T-helper 2 cell treated with Interferon-gamma antibody and Interleukin-4, amounts not matched to agents 5 μg/mL and 100 μg/mL, for 36 hours (primary cell): ENCODE data around the gene CFDP1.

ENCODE experiments used
- DNase-seq: peaks from one replicate; pipeline ENCODE4 v3.0.0; 2021; ENCODE audit warnings: low spot score
- H3K27ac Mint-ChIP-seq: one replicate; pipeline ENCODE4 v1.8.0; 2021; ENCODE audit warnings: mild to moderate bottlenecking, mixed read lengths
- H3K27me3 Mint-ChIP-seq: one replicate; pipeline ENCODE4 v1.8.0; 2021; ENCODE audit warnings: low read depth, mixed read lengths
- H3K36me3 Mint-ChIP-seq: one replicate; pipeline ENCODE4 v1.8.0; 2021; ENCODE audit warnings: low read depth, mixed read lengths
- H3K4me1 Mint-ChIP-seq: one replicate; pipeline ENCODE4 v1.8.0; 2021; ENCODE audit warnings: low read depth, mixed read lengths
- H3K4me3 Mint-ChIP-seq: one replicate; pipeline ENCODE4 v1.8.0; 2022; ENCODE audit warnings: mild to moderate bottlenecking, moderate library complexity, mixed read lengths
- H3K9me3 Mint-ChIP-seq: one replicate; pipeline ENCODE4 v1.8.0; 2021; ENCODE audit warnings: mixed read lengths

Gene CFDP1

DNA sequence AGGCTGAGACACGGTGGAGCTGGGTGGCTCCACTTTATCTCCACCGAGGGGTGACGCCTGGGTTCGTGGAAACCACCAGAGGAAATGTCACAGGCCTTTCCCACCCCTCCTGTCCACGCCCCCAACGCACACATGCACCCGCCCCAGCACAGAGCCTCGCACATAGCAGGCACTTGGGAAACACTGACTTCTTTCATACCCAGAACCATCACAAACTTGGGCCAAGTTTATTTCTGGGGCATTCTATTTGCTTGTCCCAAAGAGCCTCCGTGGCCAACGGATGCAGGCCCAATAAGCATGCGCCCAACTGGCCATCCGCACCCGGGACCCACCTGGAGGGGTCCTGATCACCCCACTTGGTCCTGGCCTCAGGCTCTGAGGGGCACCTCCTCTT, 185.2 kb downstream of the CFDP1 start:
- H3K36me3 Mint-ChIP-seq = no peaks in the 10 kb centered on the region
- no peaks in the 10 kb centered on the region for H3K4me1 Mint-ChIP-seq
- no peak overlapping the region for H3K4me3 Mint-ChIP-seq
- no peak for DNase-seq
- H3K27ac Mint-ChIP-seq = no peak overlapping the region
- H3K9me3 Mint-ChIP-seq = no peaks in the 10 kb centered on the region
- H3K27me3 Mint-ChIP-seq = peaks cover 48% of the 10 kb centered on the region

DNA sequence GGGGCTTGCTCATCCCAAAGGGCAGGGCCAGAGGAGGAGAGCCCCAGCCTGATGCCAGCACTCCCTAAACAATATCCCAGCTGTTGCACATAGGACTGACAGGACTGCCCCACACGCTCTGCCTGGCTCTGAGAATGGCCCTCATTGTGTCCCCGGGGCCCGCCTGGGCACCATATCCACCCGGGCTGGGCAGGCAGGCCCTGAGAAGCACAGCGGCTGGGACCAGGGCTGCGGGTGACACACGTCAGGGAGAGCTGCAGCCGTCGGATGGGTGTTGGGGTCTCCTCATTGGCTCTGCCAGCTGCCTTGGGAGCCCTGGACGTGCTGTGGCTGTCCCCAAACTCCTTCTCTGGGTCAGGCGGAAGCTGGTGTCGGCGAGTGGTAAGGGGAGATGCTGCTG, 186.1 kb downstream of the CFDP1 start:
- peaks cover 42% of the 10 kb centered on the region for H3K27me3 Mint-ChIP-seq
- H3K4me1 Mint-ChIP-seq = no peaks in the 10 kb centered on the region
- no peaks in the 10 kb centered on the region for H3K9me3 Mint-ChIP-seq
- H3K4me3 Mint-ChIP-seq = no peak overlapping the region
- no peak overlapping the region for H3K27ac Mint-ChIP-seq
- H3K36me3 Mint-ChIP-seq = no peaks in the 10 kb centered on the region
- DNase-seq = no peak

DNA sequence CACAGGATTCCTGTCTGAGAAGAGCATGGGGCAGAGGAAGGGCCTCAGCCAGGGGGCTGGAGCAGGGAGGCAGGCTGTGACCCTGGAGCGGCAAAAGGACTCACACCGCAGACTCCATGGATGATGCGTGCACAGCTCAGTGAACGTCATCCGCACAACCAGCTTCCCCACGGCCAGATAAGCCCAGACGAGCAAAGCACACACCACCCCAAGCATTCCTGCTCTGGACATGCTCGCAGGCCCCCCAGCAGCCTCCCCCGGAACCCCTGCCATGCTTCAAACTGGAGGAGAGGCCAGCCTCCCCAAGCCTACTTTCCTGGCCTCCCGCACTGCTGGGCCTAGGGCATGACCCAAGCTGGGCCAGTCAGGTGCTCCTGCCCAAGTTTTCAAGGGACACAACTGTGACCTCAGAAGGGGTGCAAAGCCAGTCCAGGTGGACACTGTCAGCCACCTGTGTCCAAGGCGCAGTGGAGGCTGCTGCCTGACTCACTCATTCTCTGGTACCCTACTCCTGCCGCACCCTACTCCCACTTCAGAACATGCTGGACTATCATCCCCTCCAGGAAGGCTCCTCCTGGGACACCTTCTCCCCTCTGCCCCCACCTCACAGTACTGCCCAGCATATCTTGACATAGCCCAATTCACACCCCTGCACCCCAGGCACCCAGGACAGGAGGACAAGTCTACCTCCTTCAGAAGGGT, 186.6 kb downstream of the CFDP1 start:
- no peak overlapping the region for H3K4me3 Mint-ChIP-seq
- H3K36me3 Mint-ChIP-seq = no peaks in the 10 kb centered on the region
- no peaks in the 10 kb centered on the region for H3K9me3 Mint-ChIP-seq
- H3K4me1 Mint-ChIP-seq = no peaks in the 10 kb centered on the region
- no peak for DNase-seq
- H3K27ac Mint-ChIP-seq = no peak overlapping the region
- peaks cover 36% of the 10 kb centered on the region for H3K27me3 Mint-ChIP-seq

DNA sequence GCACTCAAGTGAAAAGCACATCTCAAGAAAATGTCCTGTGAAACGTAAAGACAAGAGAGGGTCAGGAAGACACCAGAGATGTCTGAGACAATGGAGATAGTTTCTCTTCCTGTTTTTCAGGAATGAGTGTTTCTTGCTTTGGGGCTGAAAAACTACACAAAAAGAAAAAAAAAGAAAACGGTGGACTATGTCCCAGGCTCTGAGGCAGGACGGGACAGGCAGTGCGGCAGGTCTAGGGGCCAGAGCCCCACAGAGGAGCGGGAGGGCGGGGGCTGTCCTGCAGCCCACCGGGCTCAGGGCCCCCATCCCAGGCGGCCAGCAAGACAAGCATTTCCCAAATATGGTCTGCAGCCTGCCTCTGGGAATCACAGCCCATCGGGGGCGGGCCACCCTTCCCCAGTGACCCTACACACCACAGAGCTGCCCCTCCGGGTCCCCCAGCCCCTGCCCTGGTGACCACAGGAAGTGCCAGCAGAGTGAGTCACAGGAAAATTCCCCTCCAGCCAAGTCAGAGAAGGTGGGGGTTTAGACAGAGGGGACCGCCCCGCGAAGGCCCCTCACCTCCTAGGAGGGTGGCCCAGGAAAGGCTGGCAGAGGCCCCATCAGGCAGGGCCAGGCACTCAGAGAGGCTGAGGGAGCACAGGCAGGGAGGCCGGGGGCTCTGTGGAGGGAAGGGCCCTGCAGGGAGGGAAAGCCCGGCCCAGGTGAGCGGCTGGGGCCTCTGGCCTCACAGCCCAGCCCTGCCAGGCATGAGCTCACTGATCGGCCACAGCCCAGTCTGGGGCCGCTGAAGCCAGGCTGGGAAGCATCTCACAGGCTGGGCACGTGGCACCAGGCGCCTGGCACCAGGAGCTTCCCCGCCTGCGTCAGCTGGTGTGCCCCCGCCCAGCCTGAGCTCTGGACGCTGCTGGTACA, 188.2 kb downstream of the CFDP1 start:
- DNase-seq = no peak
- no peak overlapping the region for H3K4me3 Mint-ChIP-seq
- H3K9me3 Mint-ChIP-seq = no peaks in the 10 kb centered on the region
- no peak overlapping the region for H3K27ac Mint-ChIP-seq
- H3K36me3 Mint-ChIP-seq = no peaks in the 10 kb centered on the region
- H3K4me1 Mint-ChIP-seq = no peaks in the 10 kb centered on the region
- peaks cover 30% of the 10 kb centered on the region for H3K27me3 Mint-ChIP-seq

DNA sequence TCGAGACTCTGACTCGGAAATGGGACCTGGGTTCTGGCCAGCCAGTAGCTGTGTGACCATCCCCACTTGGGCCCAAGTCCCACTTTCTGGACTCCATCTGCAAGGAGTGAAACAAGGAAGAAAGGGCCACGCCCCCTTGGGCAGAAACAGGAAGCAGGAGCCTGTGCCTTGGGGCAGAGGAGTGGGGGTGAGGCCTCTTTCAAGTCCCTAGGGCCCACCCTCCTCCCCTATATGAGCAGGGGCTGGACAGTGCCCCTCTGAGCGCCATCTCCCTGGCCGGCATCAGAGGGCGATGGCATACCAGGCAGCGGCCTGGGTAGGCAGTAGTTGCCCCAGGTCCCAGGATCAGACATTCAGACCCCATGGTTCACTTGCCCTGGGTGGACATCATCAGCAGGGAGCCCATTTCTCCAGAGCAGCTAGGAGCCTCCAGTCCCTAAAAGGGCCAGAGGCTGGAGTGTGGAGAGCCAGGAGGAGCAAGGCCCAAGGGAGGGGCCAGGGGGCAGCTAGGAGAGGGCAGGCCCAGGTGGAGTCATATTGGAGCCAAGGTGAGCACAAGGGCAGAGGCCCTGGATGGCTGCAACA, 189.0 kb downstream of the CFDP1 start:
- Mint-ChIP-seq H3K27ac (no peak overlapping the region), H3K36me3 (no peaks in the 10 kb centered on the region), H3K4me1 (no peaks in the 10 kb centered on the region), H3K4me3 (no peak overlapping the region), H3K9me3 (no peaks in the 10 kb centered on the region), H3K27me3 (peaks cover 22% of the 10 kb centered on the region)
- no peak for DNase-seq
